ENCODE results near the gene TAAR5. TPM values are rescaled to one million over a fixed set of nuclear protein-coding genes. Genes with fewer than 3 reads are reported as not detected.

The TAAR5 gene
- total and polyA plus RNA-seq, 2 donors (not counting 3 experiments of a cell fraction or from before 2014, with no cell fraction given) = not detected

- H3K4me3 ChIP-seq (replicated peaks in 1 of 3; ENCODE audit: insufficient read depth in 1 of 3, low read depth in 1 of 3, low read length in 3 of 3) = no peak within 1 kb of the TSS
- intact Hi-C loops (cut with micrococcal nuclease) = no loop called here
- no peaks in the 10 kb centered on the region for H3K79me2 ChIP-seq (ENCODE audit: control insufficient read depth, insufficient read depth, low read length)
- no peak for TF ChIP-seq GATA2 (IDR thresholded peaks at IDR 0.05; ENCODE audit: insufficient read depth, insufficient read length, low read depth, low read length)
- TF ChIP-seq MYC (IDR thresholded peaks at IDR 0.05; ENCODE audit: low read depth, low read length) = no peak
- TF ChIP-seq POLR2AphosphoS5 (IDR thresholded peaks at IDR 0.05; ENCODE audit: insufficient read depth, low read depth, low read length) = no peak
- no peak for TF ChIP-seq FOS (IDR thresholded peaks at IDR 0.05; ENCODE audit: borderline replicate concordance, insufficient read depth, low read length)
- TF ChIP-seq EZH2 (IDR thresholded peaks at IDR 0.05; ENCODE audit: borderline replicate concordance, low read depth, low read length, severe bottlenecking) = no peak
- no peak for TF ChIP-seq CTCF (IDR thresholded peaks at IDR 0.05; ENCODE audit: extremely low read depth in 1 of 2, insufficient read depth in 1 of 2, low read depth in 1 of 2, low read length in 2 of 2)
- TF ChIP-seq JUN (IDR thresholded peaks at IDR 0.05; ENCODE audit: borderline replicate concordance, insufficient read depth, insufficient read length, low read depth) = no peak
- BruUV-seq (replicated peaks) = no TSS peak
- no peaks in the 10 kb centered on the region for H3K27me3 ChIP-seq (ENCODE audit: control insufficient read depth in 2 of 2, insufficient read depth in 2 of 2, low read length in 2 of 2)
- H3K9me3 ChIP-seq (replicated peaks; ENCODE audit: control insufficient read depth, insufficient read depth, low read length) = no peaks in the 10 kb centered on the region
- no peak within 1 kb of the TSS for H3K9ac ChIP-seq (replicated peaks; ENCODE audit: extremely low read depth, insufficient read depth, low read length)
- no peaks in the 10 kb centered on the region for H4K20me1 ChIP-seq (replicated peaks; ENCODE audit: control insufficient read depth, extremely low read depth, insufficient read depth, low read length)
- DNase-seq (ENCODE audit: low read depth, low spot score) (no peak), FAIRE-seq (no peak)
- no peaks in the 10 kb centered on the region for H3K9me1 ChIP-seq (replicated peaks; ENCODE audit: control insufficient read depth, extremely low read depth, insufficient read depth, low read length)
- H3K4me2 ChIP-seq (ENCODE audit: insufficient read depth, low read length) = no peak within 1 kb of the TSS
- ChIA-PET POLR2A (no interaction called here), CTCF (no interaction called here)
- dilution Hi-C loops (cut with MboI; ENCODE audit: extremely low pct_ligation_motif_present, low sequenced_read_pairs) = no loop called here
- no peak within 1 kb of the TSS for H2AFZ ChIP-seq (ENCODE audit: low read depth, low read length)
- no peaks in the 10 kb centered on the region for H3K4me1 ChIP-seq (ENCODE audit: control insufficient read depth, extremely low read depth, insufficient read depth, low read length)
- H3K27ac ChIP-seq (ENCODE audit: insufficient read depth, low read depth, low read length) = no peak within 1 kb of the TSS
- no peaks in the 10 kb centered on the region for H3K36me3 ChIP-seq (ENCODE audit: control insufficient read depth in 2 of 2, extremely low read depth in 1 of 2, insufficient read depth in 2 of 2, low read length in 2 of 2)
Observed at GRCh38 chr6:132624175-132624574, 34.6 kb upstream of the TAAR5 start, which contains the start of gene TAAR2. TAAR2 (minus strand) TSS chr6:132624275; CDS start chr6:132624275, 0 bp downstream.

All from endothelial cell of umbilical vein (primary cell).